Activated CD8-positive, alpha-beta memory T cell treated with anti-CD3 and anti-CD28 coated beads, Interleukin-2, amount 10 ng/mL, durations not matched to agents 7 days and 5 days (primary cell): ENCODE measurements around the gene FAM187B. TPM values are rescaled to one million over a fixed set of nuclear protein-coding genes. Genes with fewer than 3 reads are reported as not detected.
A peak's percentile ranks its signal among the peaks of the same experiment; 100 is the strongest.
"Not testable (repeated sequence)": the region's sequence is repeated elsewhere in the genome, so short reads cannot be mapped to it uniquely, and the experiment has no call there.

Experiments
- ATAC-seq: fragments of 150-1000 bp; cut with Tn5 transposase; one replicate; pipeline ENCODE4 v1.10.0; 2021; ENCODE audit warnings: moderate library complexity
- CTCF ChIA-PET: fragments of 350-600 bp; sonication (Branson Sonifier 250); formaldehyde crosslinking; loops from one replicate; lab custom pipeline; 2021; ENCODE audit warnings: antibody characterized with exemption; lab: Charles Lee
- DNase-seq: peaks from one replicate; pipeline ENCODE4 v3.0.0-alpha.2; 2020
- H3K27ac Mint-ChIP-seq: one replicate; pipeline ENCODE4 v1.8.0; 2021; ENCODE audit warnings: mild to moderate bottlenecking, mixed read lengths
- H3K27me3 Mint-ChIP-seq: one replicate; pipeline ENCODE4 v1.8.0; 2021; ENCODE audit warnings: mixed read lengths
- H3K36me3 Mint-ChIP-seq: one replicate; pipeline ENCODE4 v1.8.0; 2021; ENCODE audit warnings: mild to moderate bottlenecking, mixed read lengths
- H3K4me1 Mint-ChIP-seq: one replicate; pipeline ENCODE4 v1.8.0; 2021; ENCODE audit warnings: mixed read lengths
- H3K4me3 Mint-ChIP-seq: one replicate; pipeline ENCODE4 v1.8.0; 2021; ENCODE audit warnings: mild to moderate bottlenecking, moderate library complexity, mixed read lengths
- H3K9me3 Mint-ChIP-seq: one replicate; pipeline ENCODE4 v1.8.0; 2022; ENCODE audit warnings: low read depth, mixed read lengths
- total RNA-seq, 2 experiments: library from RNA; stranded (reverse); gene quantifications; one replicate each; pipeline ENCODE4 v1.2.3, GENCODE V29; 2021

The FAM187B gene
- total RNA-seq, 2 experiments from 2014 or later: not detected

GRCh38 chr19:35239597-35239996 lies 11.1 kb upstream of the FAM187B start:
- not testable (repeated sequence) for ATAC-seq, H3K4me3 Mint-ChIP-seq, DNase-seq, H3K27ac Mint-ChIP-seq
- H3K4me1 Mint-ChIP-seq: peaks cover 12% of the 10 kb centered on the region
- CTCF ChIA-PET: interaction anchor here (0.6 to 1.0 kb wide), 2 partner anchors 22 to 503 kb away, joined by 3 to 4 read pairs; no protein-coding TSS in a partner anchor
- peaks cover 28% of the 10 kb centered on the region for H3K36me3 Mint-ChIP-seq
- peaks cover 19% of the 10 kb centered on the region for H3K9me3 Mint-ChIP-seq
- peaks cover 22% of the 10 kb centered on the region for H3K27me3 Mint-ChIP-seq

- CTCF ChIA-PET: interaction anchor here (0.9 to 1.7 kb wide), 5 partner anchors 11 to 192 kb away, joined by 3 to 4 read pairs (median 3); partner anchors contain the start of gene FXYD5
- Mint-ChIP-seq H3K9me3 (peaks cover 12% of the 10 kb centered on the region), H3K36me3 (peaks cover 18% of the 10 kb centered on the region), H3K4me3 (no peak overlapping the region), H3K27ac (no peak overlapping the region), H3K27me3 (peaks cover 4% of the 10 kb centered on the region), H3K4me1 (peaks cover 12% of the 10 kb centered on the region)
- ATAC-seq: no peak
- DNase-seq: peak; percentile 41
These were observed 8.3 kb upstream of the FAM187B start for GRCh38 chr19:35236638-35237400.

DNA sequence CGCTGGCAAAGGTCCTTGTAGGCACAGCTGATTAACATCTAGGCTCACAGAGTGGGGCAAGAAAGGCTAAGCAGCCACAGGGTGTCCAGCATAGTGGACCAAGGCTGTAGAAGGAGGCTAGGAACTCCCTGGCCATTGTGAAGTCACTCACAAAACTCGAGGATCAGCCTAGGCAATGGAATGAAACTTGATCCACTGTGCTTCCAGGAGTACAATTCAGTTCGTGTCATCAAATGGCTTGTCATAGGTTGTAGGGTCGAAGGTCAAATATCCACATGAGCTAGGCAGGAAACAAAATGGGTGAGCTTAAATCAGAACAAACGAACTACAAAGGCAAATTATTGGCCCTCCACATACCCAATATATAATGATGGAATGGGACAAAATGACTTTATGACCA lies 4.4 kb upstream of the FAM187B start:
- CTCF ChIA-PET: no interaction called here
- no peak overlapping the region for H3K4me3 Mint-ChIP-seq
- H3K27ac Mint-ChIP-seq: no peak overlapping the region
- H3K36me3 Mint-ChIP-seq: peaks cover 2% of the 10 kb centered on the region
- ATAC-seq: no peak
- H3K4me1 Mint-ChIP-seq: no peaks in the 10 kb centered on the region
- peaks cover 4% of the 10 kb centered on the region for H3K27me3 Mint-ChIP-seq
- peaks cover 2% of the 10 kb centered on the region for H3K9me3 Mint-ChIP-seq
- DNase-seq: no peak

GRCh38 chr19:35231956-35232645 lies 3.6 kb upstream of the FAM187B start:
- Mint-ChIP-seq H3K36me3 (peaks cover 2% of the 10 kb centered on the region), H3K4me3 (no peak overlapping the region), H3K9me3 (peaks cover 2% of the 10 kb centered on the region), H3K4me1 (no peaks in the 10 kb centered on the region), H3K27me3 (peaks cover 4% of the 10 kb centered on the region), H3K27ac (no peak overlapping the region)
- DNase-seq (no peak), ATAC-seq (no peak)
- CTCF ChIA-PET: no interaction called here

GRCh38 chr19:35229601-35230000 lies 1.1 kb upstream of the FAM187B start:
- CTCF ChIA-PET: no interaction called here
- peaks cover 3% of the 10 kb centered on the region for H3K27me3 Mint-ChIP-seq
- no peak overlapping the region for H3K4me3 Mint-ChIP-seq
- H3K4me1 Mint-ChIP-seq: no peaks in the 10 kb centered on the region
- H3K36me3 Mint-ChIP-seq: peaks cover 2% of the 10 kb centered on the region
- ATAC-seq (no peak), DNase-seq (no peak)
- no peaks in the 10 kb centered on the region for H3K9me3 Mint-ChIP-seq
- no peak overlapping the region for H3K27ac Mint-ChIP-seq

DNA sequence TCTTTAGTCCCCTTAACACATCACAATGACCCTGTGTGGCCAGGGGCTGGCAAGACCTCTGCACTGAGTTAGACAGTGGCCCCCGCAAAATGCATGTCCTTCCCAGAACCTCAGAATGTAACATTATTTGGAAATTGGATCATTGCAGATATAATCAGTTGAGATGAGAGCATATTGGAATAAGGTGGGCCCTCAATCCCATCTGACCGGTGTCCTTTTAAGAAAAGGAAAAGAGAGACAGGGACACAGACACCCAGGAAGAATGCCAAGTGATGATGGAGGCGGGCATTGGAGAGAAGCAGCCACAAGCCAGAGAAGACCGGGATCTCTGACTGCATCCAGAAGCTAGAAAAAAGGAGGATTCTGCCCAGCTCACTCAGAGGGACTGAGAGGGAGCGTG lies 1.8 kb downstream of the FAM187B start:
- peak; percentile 21 for DNase-seq
- CTCF ChIA-PET: interaction anchor here (0.7 to 1.1 kb wide), 2 partner anchors 10 to 46 kb away, joined by 3 read pairs; no protein-coding TSS in a partner anchor
- Mint-ChIP-seq H3K27me3 (peaks cover 3% of the 10 kb centered on the region), H3K9me3 (peaks cover 2% of the 10 kb centered on the region), H3K4me3 (no peak overlapping the region), H3K27ac (no peak overlapping the region), H3K36me3 (no peaks in the 10 kb centered on the region), H3K4me1 (no peaks in the 10 kb centered on the region)
- ATAC-seq: no peak

DNA sequence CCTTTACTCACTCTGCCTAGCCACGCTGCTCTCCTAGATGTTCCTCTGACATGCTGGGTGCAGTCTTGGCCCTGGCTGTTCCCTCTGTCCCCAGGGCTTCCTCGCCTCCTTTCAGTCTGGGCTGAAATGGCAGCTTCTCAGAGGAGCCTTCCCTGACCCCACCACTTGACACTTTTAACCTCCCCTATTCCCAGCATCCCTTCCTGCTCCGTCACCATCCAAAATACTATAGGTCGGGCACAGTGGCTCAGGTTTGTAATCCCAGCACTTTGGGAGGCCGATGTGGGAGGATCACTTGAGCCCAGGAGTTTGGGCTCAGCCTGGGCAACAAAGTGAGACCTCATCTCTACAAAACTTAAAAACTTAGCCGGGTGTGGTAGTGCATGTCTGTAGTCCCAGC lies 2.6 kb downstream of the FAM187B start:
- Mint-ChIP-seq H3K27me3 (peaks cover 3% of the 10 kb centered on the region), H3K36me3 (no peaks in the 10 kb centered on the region), H3K4me1 (no peaks in the 10 kb centered on the region), H3K27ac (no peak overlapping the region), H3K9me3 (peaks cover 2% of the 10 kb centered on the region), H3K4me3 (no peak overlapping the region)
- ATAC-seq (no peak), DNase-seq (peak; percentile 18)
- CTCF ChIA-PET: interaction anchor here (1.1 to 1.9 kb wide), 3 partner anchors 9 to 269 kb away, joined by 3 to 4 read pairs (median 3); no protein-coding TSS in a partner anchor

- Mint-ChIP-seq H3K4me3 (no peak overlapping the region), H3K27ac (no peak overlapping the region)
These were observed 3.6 kb downstream of the FAM187B start for GRCh38 chr19:35224681-35225571.

GRCh38 chr19:35223862-35224505 lies 4.6 kb downstream of the FAM187B start:
- no peaks in the 10 kb centered on the region for H3K36me3 Mint-ChIP-seq
- no peak overlapping the region for H3K4me3 Mint-ChIP-seq
- CTCF ChIA-PET: interaction anchor here (0.6 to 1.9 kb wide), 5 partner anchors 10 to 483 kb away, joined by 3 to 5 read pairs (median 3); no protein-coding TSS in a partner anchor
- no peak overlapping the region for H3K27ac Mint-ChIP-seq
- no peaks in the 10 kb centered on the region for H3K4me1 Mint-ChIP-seq
- no peak for ATAC-seq
- H3K9me3 Mint-ChIP-seq: peaks cover 7% of the 10 kb centered on the region
- no peak for DNase-seq
- no peaks in the 10 kb centered on the region for H3K27me3 Mint-ChIP-seq

More at GRCh38 chr19:35224681-35225571, 3.6 kb downstream of the FAM187B start:
- H3K9me3 Mint-ChIP-seq: peaks cover 2% of the 10 kb centered on the region
- CTCF ChIA-PET: interaction anchor here (1.1 to 1.9 kb wide), 2 partner anchors 12 to 270 kb away, joined by 3 to 4 read pairs; no protein-coding TSS in a partner anchor
- DNase-seq (peak; percentile 34), ATAC-seq (no peak)
- H3K4me1 Mint-ChIP-seq: no peaks in the 10 kb centered on the region
- H3K36me3 Mint-ChIP-seq: no peaks in the 10 kb centered on the region
- H3K27me3 Mint-ChIP-seq: peaks cover 3% of the 10 kb centered on the region

GRCh38 chr19:35223084-35223790 lies 5.3 kb downstream of the FAM187B start:
- CTCF ChIA-PET: interaction anchor here (0.6 to 1.4 kb wide), 4 partner anchors 9 to 484 kb away, joined by 3 to 5 read pairs (median 3); no protein-coding TSS in a partner anchor
- H3K36me3 Mint-ChIP-seq: no peaks in the 10 kb centered on the region
- H3K9me3 Mint-ChIP-seq: peaks cover 7% of the 10 kb centered on the region
- no peaks in the 10 kb centered on the region for H3K4me1 Mint-ChIP-seq
- H3K27me3 Mint-ChIP-seq: no peaks in the 10 kb centered on the region
- ATAC-seq: no peak
- H3K27ac Mint-ChIP-seq: no peak overlapping the region
- H3K4me3 Mint-ChIP-seq: no peak overlapping the region
- peak; percentile 33 for DNase-seq

GRCh38 chr19:35222373-35223015 lies 6.0 kb downstream of the FAM187B start:
- CTCF ChIA-PET: interaction anchor here (1.0 to 1.4 kb wide), 2 partner anchors 8 to 15 kb away, joined by 4 to 5 read pairs; no protein-coding TSS in a partner anchor
- ATAC-seq: no peak
- no peak overlapping the region for H3K4me3 Mint-ChIP-seq

More at GRCh38 chr19:35222373-35223015, 6.0 kb downstream of the FAM187B start:
- DNase-seq: peak; percentile 34
- Mint-ChIP-seq H3K9me3 (peaks cover 7% of the 10 kb centered on the region), H3K27me3 (no peaks in the 10 kb centered on the region), H3K4me1 (no peaks in the 10 kb centered on the region), H3K36me3 (no peaks in the 10 kb centered on the region), H3K27ac (no peak overlapping the region)
